Muscle of leg (tissue), 11 donors: Measurements from ENCODE around the gene CHIT1. TPM values are rescaled to one million over a fixed set of nuclear protein-coding genes. Genes with fewer than 3 reads are reported as not detected.

ENCODE experiments used
- DNase-seq: peaks from one replicate; pipeline ENCODE4 v3.0.0; 2013
- H3K27ac ChIP-seq: one replicate; pipeline ENCODE4 v1.5.1; 2013; ENCODE audit warnings: mild to moderate bottlenecking, low read length, control low read depth
- H3K27me3 ChIP-seq: one replicate; pipeline ENCODE4 v1.6.1; 2013; ENCODE audit warnings: low read length; ENCODE audit not compliant: control insufficient read depth, insufficient read depth
- H3K36me3 ChIP-seq: one replicate; pipeline ENCODE4 v1.6.1; 2013; ENCODE audit warnings: low read length; ENCODE audit not compliant: control insufficient read depth, insufficient read depth
- H3K4me1 ChIP-seq: one replicate; pipeline ENCODE4 v1.6.1; 2013; ENCODE audit warnings: low read length; ENCODE audit not compliant: control insufficient read depth, insufficient read depth
- H3K4me3 ChIP-seq: one replicate; pipeline ENCODE4 v1.5.1; 2013; ENCODE audit warnings: low read length, control low read depth
- H3K9me3 ChIP-seq: replicated peaks from 2 replicates; pipeline ENCODE4 v1.6.1; 2013; ENCODE audit warnings: low read depth, low read length; ENCODE audit not compliant: control insufficient read depth
- WGBS: methylation state at CpG from one replicate; pipeline ENCODE4 v1.1.5; 2013; ENCODE audit warnings: missing lambda C conversion rate; ENCODE audit not compliant: insufficient coverage; 5-methylcytosine and 5-hydroxymethylcytosine counted together
- polyA plus RNA-seq, 8 donors: library from polyadenylated mRNA; unstranded; fragments of 120-200 nt; gene quantifications; one replicate each; pipeline versions ENCODE4 v1.2.1 to v1.2.3, GENCODE V29; 2013; ENCODE audit warnings: inconsistent platforms in 1 of 8, low replicate concordance in 1 of 8; ENCODE audit not compliant: insufficient read length in 8 of 8, insufficient read depth in 1 of 8
- total RNA-seq: library from RNA; stranded (reverse); fragments of 120-200 nt; gene quantifications from one replicate; pipeline ENCODE4 v1.2.4, GENCODE V29; 2013

The CHIT1 gene
- total and polyA plus RNA-seq, 9 donors: 0.09 to 1.5 (median 0.57) TPM

DNA sequence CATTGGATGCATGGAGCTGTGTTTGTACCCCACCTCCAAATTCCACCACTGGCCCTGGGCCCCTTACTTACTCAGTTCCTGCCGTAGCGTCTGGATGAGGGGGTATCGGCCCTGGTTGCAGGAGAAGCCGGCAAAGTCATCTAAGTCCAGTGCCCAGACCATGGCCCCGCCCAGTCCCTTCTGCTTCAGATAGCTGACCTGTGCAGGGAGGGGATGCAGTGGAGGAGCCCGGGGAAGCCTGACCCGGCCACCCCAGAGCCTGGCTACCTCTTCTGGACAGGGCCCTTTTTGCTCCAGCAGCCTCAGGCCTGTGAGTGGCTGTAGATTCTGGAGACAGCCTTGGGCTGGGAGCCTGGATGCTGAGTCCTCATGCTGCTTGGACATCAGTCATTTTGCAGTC, 11.8 kb downstream of the CHIT1 start:
- no peaks in the 10 kb centered on the region for H3K36me3 ChIP-seq
- H3K27ac ChIP-seq: no peak overlapping the region
- H3K4me3 ChIP-seq: no peak overlapping the region
- peaks cover 30% of the 10 kb centered on the region for H3K4me1 ChIP-seq
- no peak for DNase-seq
- H3K27me3 ChIP-seq: peaks cover 34% of the 10 kb centered on the region
- WGBS: 80% methylated on average over 1 of the region's 7 CpGs
- no peaks in the 10 kb centered on the region for H3K9me3 ChIP-seq

GRCh38 chr1:203217139-203217655, 12.3 kb downstream of the CHIT1 start:
- peaks cover 30% of the 10 kb centered on the region for H3K4me1 ChIP-seq
- H3K27me3 ChIP-seq: peaks cover 34% of the 10 kb centered on the region
- WGBS: 39% methylated on average over 3 of the region's 6 CpGs
- H3K4me3 ChIP-seq: no peak overlapping the region
- H3K9me3 ChIP-seq: no peaks in the 10 kb centered on the region
- H3K36me3 ChIP-seq: no peaks in the 10 kb centered on the region
- DNase-seq: no peak
- no peak overlapping the region for H3K27ac ChIP-seq

GRCh38 chr1:203216274-203217138, 13.0 kb downstream of the CHIT1 start:
- Histone ChIP-seq H3K4me1 (peaks cover 30% of the 10 kb centered on the region), H3K4me3 (no peak overlapping the region), H3K9me3 (no peaks in the 10 kb centered on the region), H3K27ac (no peak overlapping the region), H3K27me3 (peaks cover 31% of the 10 kb centered on the region), H3K36me3 (no peaks in the 10 kb centered on the region)
- WGBS: 19% methylated on average over 19 of the region's 19 CpGs
- DNase-seq: peak; percentile 86

DNA sequence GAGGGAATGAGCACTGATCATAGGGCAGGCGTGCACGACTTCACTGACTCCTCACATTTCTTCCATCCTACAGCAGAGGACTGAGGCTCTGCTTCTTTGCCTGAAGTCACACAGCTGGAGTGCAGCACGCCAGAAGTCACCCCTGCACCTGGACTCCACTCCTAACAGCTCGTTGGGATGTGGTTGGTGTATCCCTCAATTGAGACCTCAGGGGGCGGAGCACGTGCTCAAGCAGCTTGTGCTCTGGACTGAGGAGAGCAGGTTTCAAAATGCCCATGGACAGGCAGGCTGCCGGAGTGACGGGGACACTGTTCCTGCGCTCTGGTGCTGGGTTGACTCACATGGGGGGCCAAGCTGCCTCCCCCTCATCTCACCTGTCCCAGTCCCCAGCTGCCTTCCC, 13.9 kb downstream of the CHIT1 start:
- Histone ChIP-seq H3K4me3 (no peak overlapping the region), H3K27me3 (peaks cover 25% of the 10 kb centered on the region), H3K27ac (no peak overlapping the region), H3K36me3 (no peaks in the 10 kb centered on the region), H3K4me1 (peaks cover 30% of the 10 kb centered on the region), H3K9me3 (no peaks in the 10 kb centered on the region)
- peak; percentile 25 for DNase-seq
- 38% methylated on average over 7 of the region's 9 CpGs for whole genome bisulfite sequencing

DNA sequence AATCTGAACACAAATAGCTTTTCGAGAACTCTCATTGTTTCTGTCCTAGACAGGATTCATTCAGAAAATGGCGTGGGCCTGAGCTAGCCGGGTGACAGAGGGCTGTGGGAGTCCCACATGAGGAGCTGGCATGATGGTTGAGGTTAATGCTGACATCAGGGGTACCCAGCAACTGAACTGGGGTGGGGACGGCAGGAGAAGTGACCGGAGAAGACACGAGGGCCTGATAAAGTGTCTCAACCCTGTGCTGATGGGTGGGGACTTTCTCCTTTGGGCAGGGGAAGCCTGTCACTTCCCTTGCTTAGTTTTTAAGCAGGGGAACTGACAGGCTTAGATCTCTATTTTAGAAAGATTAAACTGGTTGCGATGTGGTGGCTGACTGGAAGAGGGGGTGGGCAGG, 14.6 kb downstream of the CHIT1 start:
- WGBS: 68% methylated on average over 7 of the region's 7 CpGs
- Histone ChIP-seq H3K9me3 (no peaks in the 10 kb centered on the region), H3K27me3 (peaks cover 24% of the 10 kb centered on the region), H3K4me3 (no peak overlapping the region), H3K36me3 (no peaks in the 10 kb centered on the region), H3K4me1 (peaks cover 30% of the 10 kb centered on the region), H3K27ac (no peak overlapping the region)
- no peak for DNase-seq

DNA sequence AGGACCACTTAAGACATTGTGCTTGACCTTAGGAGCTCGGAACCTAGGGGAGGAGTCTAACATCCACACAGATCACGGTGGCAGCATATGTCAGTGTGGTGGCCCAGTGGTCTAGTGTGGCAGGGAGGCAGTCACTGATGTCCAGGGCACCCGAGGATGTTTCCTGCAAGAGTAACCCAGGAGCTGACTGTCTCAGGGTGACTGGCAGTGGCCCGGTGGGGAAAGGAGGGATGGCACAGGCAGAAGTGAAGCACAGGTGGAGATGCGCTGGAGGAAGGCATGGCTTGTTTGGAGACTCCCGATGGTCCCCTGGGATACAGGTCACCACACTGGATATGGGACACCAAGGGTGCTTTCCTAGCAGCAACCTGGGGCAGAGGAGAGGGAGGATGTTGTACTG, 16.3 kb downstream of the CHIT1 start:
- WGBS: 81% methylated on average over 6 of the region's 6 CpGs

GRCh38 chr1:203211812-203212211, 17.7 kb downstream of the CHIT1 start:
- Histone ChIP-seq H3K4me1 (peaks cover 32% of the 10 kb centered on the region), H3K4me3 (no peak overlapping the region), H3K27me3 (peaks cover 8% of the 10 kb centered on the region), H3K27ac (no peak overlapping the region), H3K9me3 (no peaks in the 10 kb centered on the region), H3K36me3 (no peaks in the 10 kb centered on the region)
- DNase-seq: no peak
- 60% methylated on average over 3 of the region's 3 CpGs for WGBS

More for the DNA sequence above, 16.3 kb downstream of the CHIT1 start:
- Histone ChIP-seq H3K9me3 (no peaks in the 10 kb centered on the region), H3K36me3 (no peaks in the 10 kb centered on the region), H3K4me3 (no peak overlapping the region), H3K27ac (no peak overlapping the region), H3K27me3 (peaks cover 18% of the 10 kb centered on the region), H3K4me1 (peaks cover 30% of the 10 kb centered on the region)
- no peak for DNase-seq

GRCh38 chr1:203210988-203211387, 18.5 kb downstream of the CHIT1 start:
- Histone ChIP-seq H3K36me3 (no peaks in the 10 kb centered on the region), H3K27me3 (peaks cover 3% of the 10 kb centered on the region), H3K4me3 (no peak overlapping the region), H3K27ac (no peak overlapping the region), H3K4me1 (peaks cover 31% of the 10 kb centered on the region), H3K9me3 (no peaks in the 10 kb centered on the region)
- DNase-seq: no peak

DNA sequence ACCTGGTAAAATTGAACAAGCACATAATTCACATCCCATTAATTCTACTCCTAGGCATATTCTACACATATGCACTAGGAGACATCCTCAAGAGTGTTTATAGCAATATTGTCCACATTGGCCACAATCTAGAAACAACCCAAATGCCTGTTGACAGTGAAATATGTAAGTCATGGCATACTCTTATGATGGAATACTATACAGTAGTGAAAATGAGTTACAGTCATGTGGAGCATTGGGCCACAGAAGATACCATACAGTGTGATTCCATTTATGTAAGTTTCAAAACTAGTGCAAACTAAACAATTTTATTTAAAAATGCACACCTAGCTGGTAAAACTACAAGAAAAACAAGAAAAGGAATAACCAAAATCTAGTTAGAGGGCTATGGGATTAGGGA, 19.1 kb downstream of the CHIT1 start:
- no peak for DNase-seq
- Histone ChIP-seq H3K4me1 (peaks cover 31% of the 10 kb centered on the region), H3K4me3 (no peak overlapping the region), H3K27ac (no peak overlapping the region), H3K36me3 (no peaks in the 10 kb centered on the region), H3K27me3 (no peaks in the 10 kb centered on the region), H3K9me3 (no peaks in the 10 kb centered on the region)

DNA sequence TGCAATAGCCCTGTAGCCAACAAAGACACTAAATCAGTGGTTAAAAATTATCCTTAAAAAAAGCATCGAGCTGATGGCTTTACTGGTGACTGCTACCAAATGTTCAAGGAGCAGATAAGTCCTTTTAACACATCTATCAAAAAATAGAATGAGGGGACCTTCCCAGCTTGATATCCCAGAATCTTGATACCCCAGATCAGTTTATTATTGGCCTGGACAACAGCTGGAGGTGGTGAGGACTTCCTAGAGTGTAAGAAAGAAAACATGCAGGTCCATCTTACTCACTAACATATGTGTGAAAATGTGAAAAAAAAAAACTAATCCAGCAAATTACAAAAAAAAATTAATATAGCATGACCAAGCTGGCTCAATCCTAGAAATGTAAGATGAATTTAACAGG, 21.3 kb downstream of the CHIT1 start:
- Histone ChIP-seq H3K9me3 (no peaks in the 10 kb centered on the region), H3K4me3 (no peak overlapping the region), H3K4me1 (peaks cover 30% of the 10 kb centered on the region), H3K36me3 (no peaks in the 10 kb centered on the region), H3K27me3 (no peaks in the 10 kb centered on the region), H3K27ac (peak overlapping the region; percentile 26)
- DNase-seq: no peak
- no CpG with 5 or more reads among the region's 1 CpG for WGBS
